ENCODE results near the gene LDAH.

Gene LDAH

GRCh38 chr2:20822535-20823490, at the start of gene LDAH:
LDAH (minus strand) TSS chr2:20823101; CDS start chr2:20801463, 21,638 bp downstream.
- H3K4me3 ChIP-seq (ENCODE audit: low read length) = peak within 1 kb of the TSS; percentile 88
- TF ChIP-seq, protein P1, sequence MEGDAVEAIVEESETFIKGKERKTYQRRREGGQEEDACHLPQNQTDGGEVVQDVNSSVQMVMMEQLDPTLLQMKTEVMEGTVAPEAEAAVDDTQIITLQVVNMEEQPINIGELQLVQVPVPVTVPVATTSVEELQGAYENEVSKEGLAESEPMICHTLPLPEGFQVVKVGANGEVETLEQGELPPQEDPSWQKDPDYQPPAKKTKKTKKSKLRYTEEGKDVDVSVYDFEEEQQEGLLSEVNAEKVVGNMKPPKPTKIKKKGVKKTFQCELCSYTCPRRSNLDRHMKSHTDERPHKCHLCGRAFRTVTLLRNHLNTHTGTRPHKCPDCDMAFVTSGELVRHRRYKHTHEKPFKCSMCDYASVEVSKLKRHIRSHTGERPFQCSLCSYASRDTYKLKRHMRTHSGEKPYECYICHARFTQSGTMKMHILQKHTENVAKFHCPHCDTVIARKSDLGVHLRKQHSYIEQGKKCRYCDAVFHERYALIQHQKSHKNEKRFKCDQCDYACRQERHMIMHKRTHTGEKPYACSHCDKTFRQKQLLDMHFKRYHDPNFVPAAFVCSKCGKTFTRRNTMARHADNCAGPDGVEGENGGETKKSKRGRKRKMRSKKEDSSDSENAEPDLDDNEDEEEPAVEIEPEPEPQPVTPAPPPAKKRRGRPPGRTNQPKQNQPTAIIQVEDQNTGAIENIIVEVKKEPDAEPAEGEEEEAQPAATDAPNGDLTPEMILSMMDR (IDR thresholded peaks at IDR 0.05; ENCODE audit: insufficient read depth, low read depth, low read length, missing control alignments) = no peak
- peak; percentile 79 for DNase-seq (ENCODE audit: low read depth)

DNA sequence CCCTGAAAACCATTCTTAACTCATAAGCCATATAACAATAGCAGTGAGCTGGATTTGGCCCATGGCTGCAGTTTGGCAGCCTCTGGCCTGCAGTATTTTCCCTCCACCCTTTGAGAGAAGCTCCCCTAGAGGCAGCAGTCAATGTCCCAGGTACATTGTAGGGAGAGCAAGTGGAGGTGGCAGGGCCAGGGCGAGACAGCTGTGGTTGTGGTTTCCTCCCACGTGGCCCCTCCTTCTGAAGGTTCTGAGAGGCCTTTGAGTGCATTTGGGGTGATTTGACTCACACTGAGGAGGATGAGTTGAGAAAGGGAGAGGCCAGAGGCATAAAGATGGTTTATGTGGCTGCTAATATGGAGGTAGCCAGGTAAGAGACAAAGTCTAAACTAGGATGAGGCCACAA, 45.5 kb upstream of the LDAH start:
- DNase-seq (ENCODE audit: low read depth) = peak; percentile 20
- TF ChIP-seq, protein P1 (IDR thresholded peaks at IDR 0.05; ENCODE audit: insufficient read depth, low read depth, low read length, missing control alignments) = no peak
- no peak overlapping the region for H3K4me3 ChIP-seq (ENCODE audit: low read length)

- TF ChIP-seq, protein P1 (IDR thresholded peaks at IDR 0.05; ENCODE audit: insufficient read depth, low read depth, low read length, missing control alignments) = no peak
- DNase-seq (ENCODE audit: low read depth) = no peak
- no peak overlapping the region for H3K4me3 ChIP-seq (ENCODE audit: low read length)
Measured at GRCh38 chr2:20862850-20863249, 39.9 kb upstream of the LDAH start.

GRCh38 chr2:20855456-20855855, 32.6 kb upstream of the LDAH start:
- H3K4me3 ChIP-seq (ENCODE audit: low read length) = no peak overlapping the region
- TF ChIP-seq, protein P1 (IDR thresholded peaks at IDR 0.05; ENCODE audit: insufficient read depth, low read depth, low read length, missing control alignments) = no peak
- no peak for DNase-seq (ENCODE audit: low read depth)

DNA sequence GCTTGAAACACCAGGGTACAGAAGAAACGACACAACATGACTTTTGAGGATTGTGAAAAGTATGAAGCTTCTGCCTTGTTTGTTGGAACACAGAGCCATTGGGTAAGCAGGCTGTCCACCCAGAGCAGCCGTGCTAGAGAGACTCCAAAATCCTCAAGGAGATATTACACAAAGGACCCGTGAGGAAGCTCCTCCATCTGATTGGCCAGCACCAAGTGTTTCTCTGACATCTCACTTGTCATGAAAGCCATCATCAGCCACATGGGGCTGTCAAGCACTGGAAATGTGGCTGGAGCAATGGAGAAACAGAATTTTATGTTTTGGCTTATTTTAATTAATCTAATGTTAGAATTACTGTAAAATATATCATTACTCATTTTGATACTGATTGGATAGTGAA, 29.8 kb upstream of the LDAH start:
- TF ChIP-seq, protein P1 (IDR thresholded peaks at IDR 0.05; ENCODE audit: insufficient read depth, low read depth, low read length, missing control alignments) = no peak
- H3K4me3 ChIP-seq (ENCODE audit: low read length) = no peak overlapping the region
- no peak for DNase-seq (ENCODE audit: low read depth)

DNA sequence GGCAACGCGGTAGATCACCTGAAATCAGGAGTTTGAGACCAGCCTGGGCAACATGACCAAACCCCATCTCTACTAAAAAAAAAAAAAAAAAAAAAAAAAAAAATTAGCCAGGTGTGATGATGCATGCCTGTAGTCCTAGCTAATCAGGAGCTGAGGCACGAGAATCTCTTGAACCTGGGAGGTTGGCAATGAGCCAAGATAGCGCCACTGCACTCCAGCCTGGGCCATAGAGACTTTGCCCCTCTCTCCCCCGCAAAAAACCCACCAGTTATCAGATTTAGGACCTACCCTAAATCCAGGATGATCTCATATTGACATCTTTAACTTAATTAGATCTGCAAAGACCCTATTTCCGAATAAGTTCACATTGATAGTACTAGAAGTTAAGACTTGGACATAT, 29.2 kb upstream of the LDAH start:
- TF ChIP-seq, protein P1 (IDR thresholded peaks at IDR 0.05; ENCODE audit: insufficient read depth, low read depth, low read length, missing control alignments) = no peak
- H3K4me3 ChIP-seq (ENCODE audit: low read length) = no peak overlapping the region
- DNase-seq (ENCODE audit: low read depth) = no peak

Data from epithelial cell of esophagus (primary cell).